HG02970 (cell line): ENCODE results near the gene CLVS2.

Experiments
- ATAC-seq: cut with Tn5 transposase; IDR thresholded peaks from one replicate; pipeline ENCODE4 v1.9.1; 2021; ENCODE audit warnings: mild to moderate bottlenecking, moderate library complexity, moderate number of reproducible peaks; ENCODE audit not compliant: unreplicated experiment, low FRiP score

The CLVS2 gene

GRCh38 chr6:123022975-123023374, 26.9 kb downstream of the CLVS2 start:
- ATAC-seq = no peak

DNA sequence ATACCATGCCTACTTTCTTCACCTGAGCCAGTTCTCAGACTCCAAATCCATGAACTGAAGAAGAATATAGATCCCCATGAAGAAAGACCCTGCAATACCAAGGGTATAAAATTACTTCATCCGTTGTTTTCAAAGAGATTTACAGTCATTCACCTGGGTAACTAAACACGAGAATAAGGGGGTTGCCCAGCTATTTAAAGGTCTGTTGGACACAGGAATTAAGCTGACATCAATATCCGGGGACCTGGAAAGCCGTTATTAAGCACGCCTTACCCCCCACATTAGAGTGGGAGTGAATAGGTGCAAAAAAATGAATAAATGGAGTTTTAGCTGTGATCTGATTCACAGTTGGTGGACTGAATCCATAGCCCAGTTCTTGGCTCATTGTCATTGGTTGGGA, 28.9 kb downstream of the CLVS2 start:
- no peak for ATAC-seq

- no peak for ATAC-seq
Measured at GRCh38 chr6:123027408-123027807, 31.4 kb downstream of the CLVS2 start.

DNA sequence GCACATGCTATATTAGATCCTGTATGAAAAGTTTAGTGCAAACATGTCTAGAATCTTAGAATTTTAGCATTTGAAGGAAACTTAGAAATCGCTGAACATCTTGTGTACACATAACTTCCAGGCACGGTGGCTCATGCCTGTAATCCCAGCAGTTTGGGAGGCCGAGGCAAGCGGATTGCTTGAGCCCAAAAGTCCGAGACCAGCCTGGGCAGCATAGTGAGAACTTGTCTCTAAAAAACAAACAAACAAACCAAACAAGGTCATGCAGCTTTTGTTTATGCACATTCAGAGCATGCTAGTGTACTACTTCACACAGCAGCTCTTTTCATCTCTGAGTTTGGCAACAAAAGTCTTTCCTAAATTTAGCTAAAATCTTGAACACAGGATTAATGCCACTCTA, 32.2 kb downstream of the CLVS2 start:
- no peak for ATAC-seq

- ATAC-seq = no peak
Measured at GRCh38 chr6:123030282-123030681, 34.2 kb downstream of the CLVS2 start.

GRCh38 chr6:123036648-123037047, 40.6 kb downstream of the CLVS2 start:
- ATAC-seq = no peak

GRCh38 chr6:123039431-123039830, 43.4 kb downstream of the CLVS2 start:
- no peak for ATAC-seq

GRCh38 chr6:123042401-123042800, 46.4 kb downstream of the CLVS2 start:
- ATAC-seq = no peak

- ATAC-seq = no peak
Measured at GRCh38 chr6:123044341-123044860, 48.4 kb downstream of the CLVS2 start.

DNA sequence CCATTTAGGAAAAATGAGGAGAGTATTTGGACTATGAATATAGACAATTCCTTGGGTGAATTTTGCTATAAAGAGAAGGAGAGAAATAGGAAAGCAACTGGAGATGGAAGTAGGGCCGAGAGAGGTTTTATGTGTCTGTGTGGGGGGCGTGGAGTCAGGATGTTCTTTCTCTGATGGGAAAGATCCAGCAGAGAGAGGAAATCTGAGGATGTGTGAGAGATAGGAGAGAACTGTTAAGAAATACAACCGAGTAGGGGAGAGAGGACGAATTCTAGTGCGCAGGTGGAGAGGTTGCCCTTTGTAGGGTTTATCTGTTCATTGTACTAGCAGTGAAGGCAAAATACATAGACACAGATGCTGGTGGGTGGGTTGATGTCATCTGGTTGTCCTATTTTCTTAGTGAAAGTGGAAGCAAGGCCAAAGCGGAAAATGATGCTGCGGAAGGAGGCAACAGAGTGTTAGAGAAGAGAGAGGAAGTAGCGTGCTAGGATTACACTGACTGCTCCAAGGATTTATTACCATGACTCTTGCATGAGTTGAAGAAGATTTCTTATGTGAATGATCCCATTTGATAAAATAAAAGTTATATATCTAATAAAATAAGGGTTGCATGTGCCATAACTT, 57.7 kb downstream of the CLVS2 start:
- no peak for ATAC-seq

DNA sequence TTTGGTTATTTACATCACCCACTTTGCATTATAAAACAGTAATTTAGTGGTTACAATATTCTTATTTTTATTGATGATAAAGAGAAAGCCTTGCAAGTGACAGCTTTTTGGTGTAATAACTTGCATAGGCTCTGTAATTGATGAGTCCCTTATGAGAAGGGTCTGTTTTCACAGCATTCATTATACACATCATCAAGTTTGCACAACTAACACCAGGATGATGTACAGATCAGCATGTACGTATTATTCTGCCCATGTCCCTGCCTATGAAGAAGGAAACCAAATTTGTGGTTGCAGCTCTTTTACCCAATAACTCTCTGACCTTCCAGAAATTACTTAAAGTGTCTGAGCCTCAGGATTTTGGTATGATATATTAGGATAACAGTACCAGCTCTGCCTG, 59.2 kb downstream of the CLVS2 start:
- ATAC-seq = no peak

DNA sequence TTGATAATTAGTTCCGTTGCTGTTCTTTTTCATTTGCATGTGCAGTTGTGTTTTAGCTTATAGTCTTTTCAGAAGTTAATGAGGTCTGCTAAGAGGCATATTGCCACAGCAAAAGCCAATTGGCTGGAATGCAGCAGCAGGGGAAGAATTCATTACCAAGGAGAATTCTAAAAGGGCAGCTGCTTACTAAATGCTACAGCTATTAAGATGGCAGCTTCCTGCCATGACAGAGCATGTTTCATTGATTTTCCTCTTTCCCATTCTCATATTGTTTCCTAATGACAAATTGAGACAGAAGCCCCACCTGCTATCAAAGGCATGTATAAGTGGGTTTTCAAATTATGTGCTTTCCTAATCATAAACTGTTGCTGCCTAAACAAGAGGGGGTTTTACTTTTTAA, 66.6 kb downstream of the CLVS2 start:
- ATAC-seq = no peak

- no peak for ATAC-seq
Measured at GRCh38 chr6:123064038-123064437, 68.0 kb downstream of the CLVS2 start.

GRCh38 chr6:123074616-123075015, 78.6 kb downstream of the CLVS2 start:
- ATAC-seq = no peak

DNA sequence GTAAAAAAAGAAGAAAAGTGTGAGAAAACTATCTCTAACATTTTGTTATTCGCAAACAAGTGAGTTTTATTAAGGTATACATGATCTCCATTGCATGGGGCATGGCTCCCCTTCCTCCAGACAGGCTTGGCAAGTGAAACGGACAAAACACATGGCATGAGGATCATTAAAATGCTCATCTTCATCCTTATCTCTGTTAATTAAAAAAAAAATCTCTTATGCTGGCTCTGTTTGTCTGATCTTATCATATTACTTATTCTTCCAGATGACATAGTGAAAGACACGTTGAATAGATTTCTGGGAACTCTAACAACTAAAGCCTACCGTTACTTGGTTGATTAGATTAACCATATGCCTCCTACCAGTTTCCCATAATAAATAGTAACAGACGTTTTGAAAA, 89.4 kb downstream of the CLVS2 start:
- ATAC-seq = no peak

DNA sequence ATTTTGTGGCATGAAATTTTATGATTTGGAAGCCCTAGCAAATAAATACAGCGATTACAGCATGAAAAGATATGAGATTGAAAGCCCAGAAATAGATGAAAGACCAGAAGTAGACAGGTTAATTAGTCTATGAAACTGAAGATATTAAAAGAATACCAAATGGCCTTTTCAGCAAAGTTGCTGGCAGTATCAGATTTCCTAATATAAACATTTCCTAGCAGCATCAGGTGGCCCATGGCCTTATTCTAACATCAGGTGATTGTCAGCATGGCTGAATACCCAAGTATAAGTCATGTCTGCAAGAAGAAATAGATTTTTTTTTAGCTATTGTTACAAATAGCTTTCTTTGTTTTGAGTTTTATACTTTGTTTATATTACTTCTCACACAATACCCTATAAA, 93.2 kb downstream of the CLVS2 start:
- ATAC-seq = no peak

DNA sequence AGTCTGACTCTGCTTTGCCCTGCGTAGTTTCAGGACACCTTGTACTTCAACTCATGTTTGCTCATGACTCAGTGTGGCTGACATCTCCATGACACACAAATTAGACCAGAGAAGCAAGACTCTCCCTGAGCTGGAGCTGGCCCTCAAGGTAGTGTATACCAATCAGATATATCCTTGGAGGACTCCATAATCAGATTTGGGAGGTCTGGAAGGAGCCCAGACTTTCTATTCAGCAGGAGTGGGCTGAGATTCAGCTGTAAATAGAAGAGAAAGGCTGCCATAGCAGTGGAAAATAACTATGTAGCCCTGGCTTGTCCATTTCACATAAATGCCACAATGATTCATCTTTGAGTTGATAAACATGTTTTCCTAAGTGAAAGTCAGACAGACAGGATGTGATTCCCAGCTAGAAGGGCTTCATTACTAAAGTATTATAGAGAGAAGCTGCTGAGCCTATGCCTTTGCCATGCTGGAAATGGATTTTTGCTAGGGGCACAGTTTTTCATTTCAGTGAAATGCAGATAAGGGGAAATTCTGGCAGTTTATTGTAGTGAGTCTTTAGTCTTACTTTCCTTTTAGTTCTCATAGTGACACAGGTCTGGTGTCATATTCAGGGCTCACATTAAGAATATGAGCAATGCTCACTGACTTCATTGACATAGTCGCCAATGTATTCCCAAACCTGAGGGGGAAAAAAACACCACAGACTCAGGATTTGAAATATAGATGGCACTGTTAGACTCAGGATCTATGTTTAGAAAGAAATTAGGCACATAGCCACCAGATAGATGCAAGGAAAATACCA, 95.3 kb downstream of the CLVS2 start:
- ATAC-seq = no peak

DNA sequence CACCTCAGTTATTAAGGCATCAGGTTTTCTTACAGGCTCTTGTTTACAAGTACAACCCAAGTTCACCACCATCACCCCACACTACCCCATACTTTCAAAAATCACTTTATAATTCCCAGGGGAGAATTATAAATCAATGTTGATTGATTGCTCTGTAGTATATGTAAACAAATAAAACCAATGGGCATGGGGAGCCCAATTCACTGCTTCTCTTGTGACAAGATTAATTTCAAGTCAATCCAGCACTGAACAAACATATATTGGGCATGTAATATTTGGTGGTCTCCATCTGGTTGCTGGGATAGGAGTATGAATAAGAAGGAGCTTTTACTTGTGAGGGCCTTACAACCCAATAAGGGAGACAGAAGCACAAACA, 95.8 kb downstream of the CLVS2 start:
- ATAC-seq = no peak

DNA sequence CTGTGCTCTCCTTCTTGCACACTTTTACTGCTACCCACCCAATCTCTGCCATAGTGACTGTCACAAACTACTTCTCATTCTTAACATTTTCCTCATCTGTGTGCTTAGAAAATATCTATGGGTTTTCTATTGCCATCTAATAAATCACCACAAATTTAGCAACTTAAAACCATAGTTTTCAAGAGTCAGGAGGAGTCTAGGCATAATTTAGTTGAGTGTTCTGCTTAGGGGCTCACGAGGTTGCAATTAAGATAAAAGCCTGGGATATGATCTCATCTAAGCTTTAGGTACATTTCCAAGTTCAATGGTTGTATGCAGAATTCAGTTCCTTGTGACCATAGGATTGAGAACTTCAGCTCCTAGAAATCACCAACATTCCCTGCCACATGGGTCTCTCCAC, 98.8 kb downstream of the CLVS2 start:
- ATAC-seq = no peak

- ATAC-seq = no peak
Measured at GRCh38 chr6:123105561-123105960, 109.5 kb downstream of the CLVS2 start.

- no peak for ATAC-seq
Measured at GRCh38 chr6:123116370-123116769, 120.3 kb downstream of the CLVS2 start.
